Measurements from ENCODE around the gene PAK4. TPM values are rescaled to one million over a fixed set of nuclear protein-coding genes. Genes with fewer than 3 reads are reported as not detected.

The PAK4 gene
- total and polyA plus RNA-seq, 10 of the 15 experiments (the other 5 are each of a cell fraction or from before 2014, with no cell fraction given) = 0.08 to 19.3 (median 5.9) TPM

- no peak for TF ChIP-seq PRDM15 (CRISPR knock-in tag; IDR thresholded peaks at IDR 0.05)
- no peak for TF ChIP-seq SIN3A (IDR thresholded peaks at IDR 0.05; ENCODE audit: low read depth, low read length)
- no peak for TF ChIP-seq TBL1XR1 (IDR thresholded peaks at IDR 0.05; ENCODE audit: low read depth, low read length)
- TF ChIP-seq SREBF1 (IDR thresholded peaks at IDR 0.05; ENCODE audit: low read length) = no peak
- TF ChIP-seq ZBTB11 (CRISPR knock-in tag; IDR thresholded peaks at IDR 0.05) = no peak
Observed at GRCh38 chr19:39086386-39086785, 39.2 kb upstream of the PAK4 start (continued).
